ENCODE data around the gene MRGPRX4.
"Not testable (repeated sequence)": the region's sequence is repeated elsewhere in the genome, so short reads cannot be mapped to it uniquely, and the experiment has no call there.

Gene MRGPRX4

GRCh38 chr11:18173225-18173866, 709 bp downstream of the MRGPRX4 start:
- Histone ChIP-seq H3K4me3 (ENCODE audit: low read length) (no peak overlapping the region), H3K9ac (ENCODE audit: low read length) (no peak overlapping the region), H3K36me3 (ENCODE audit: control insufficient read depth, insufficient read depth, low read length) (no peaks in the 10 kb centered on the region), H3K27me3 (ENCODE audit: control insufficient read depth, insufficient read depth, low read length) (no peaks in the 10 kb centered on the region), H3K4me1 (ENCODE audit: control insufficient read depth, insufficient read depth, low read length) (no peaks in the 10 kb centered on the region), H3K27ac (ENCODE audit: low read depth, low read length) (no peak overlapping the region)

GRCh38 chr11:18188796-18189195, 16.2 kb downstream of the MRGPRX4 start:
- Histone ChIP-seq H3K27me3 (ENCODE audit: control insufficient read depth, insufficient read depth, low read length) (no peaks in the 10 kb centered on the region), H3K4me3 (ENCODE audit: low read length) (no peak overlapping the region), H3K27ac (ENCODE audit: low read depth, low read length) (no peak overlapping the region), H3K36me3 (ENCODE audit: control insufficient read depth, insufficient read depth, low read length) (no peaks in the 10 kb centered on the region), H3K9ac (ENCODE audit: low read length) (no peak overlapping the region), H3K4me1 (ENCODE audit: control insufficient read depth, insufficient read depth, low read length) (no peaks in the 10 kb centered on the region)

- H3K4me3 ChIP-seq (ENCODE audit: low read length); H3K36me3 ChIP-seq (ENCODE audit: control insufficient read depth, insufficient read depth, low read length); H3K27me3 ChIP-seq (ENCODE audit: control insufficient read depth, insufficient read depth, low read length); H3K27ac ChIP-seq (ENCODE audit: low read depth, low read length); H3K9ac ChIP-seq (ENCODE audit: low read length); H3K4me1 ChIP-seq (ENCODE audit: control insufficient read depth, insufficient read depth, low read length): not testable (repeated sequence)
Measured at GRCh38 chr11:18189476-18190245, 17.0 kb downstream of the MRGPRX4 start.

GRCh38 chr11:18191376-18191775, 18.7 kb downstream of the MRGPRX4 start:
- no peak overlapping the region for H3K4me3 ChIP-seq (ENCODE audit: low read length)
- no peak overlapping the region for H3K27ac ChIP-seq (ENCODE audit: low read depth, low read length)
- no peaks in the 10 kb centered on the region for H3K27me3 ChIP-seq (ENCODE audit: control insufficient read depth, insufficient read depth, low read length)
- no peaks in the 10 kb centered on the region for H3K36me3 ChIP-seq (ENCODE audit: control insufficient read depth, insufficient read depth, low read length)
- no peaks in the 10 kb centered on the region for H3K4me1 ChIP-seq (ENCODE audit: control insufficient read depth, insufficient read depth, low read length)
- no peak overlapping the region for H3K9ac ChIP-seq (ENCODE audit: low read length)

- Histone ChIP-seq H3K4me1 (ENCODE audit: control insufficient read depth, insufficient read depth, low read length) (no peaks in the 10 kb centered on the region), H3K9ac (ENCODE audit: low read length) (no peak overlapping the region), H3K27ac (ENCODE audit: low read depth, low read length) (no peak overlapping the region), H3K4me3 (ENCODE audit: low read length) (no peak overlapping the region), H3K36me3 (ENCODE audit: control insufficient read depth, insufficient read depth, low read length) (no peaks in the 10 kb centered on the region), H3K27me3 (ENCODE audit: control insufficient read depth, insufficient read depth, low read length) (no peaks in the 10 kb centered on the region)
Measured at GRCh38 chr11:18193010-18193409, 20.4 kb downstream of the MRGPRX4 start.

GRCh38 chr11:18196532-18196931, 23.9 kb downstream of the MRGPRX4 start:
- no peak overlapping the region for H3K9ac ChIP-seq (ENCODE audit: low read length)
- no peaks in the 10 kb centered on the region for H3K36me3 ChIP-seq (ENCODE audit: control insufficient read depth, insufficient read depth, low read length)
- no peak overlapping the region for H3K27ac ChIP-seq (ENCODE audit: low read depth, low read length)
- no peak overlapping the region for H3K4me3 ChIP-seq (ENCODE audit: low read length)
- no peaks in the 10 kb centered on the region for H3K4me1 ChIP-seq (ENCODE audit: control insufficient read depth, insufficient read depth, low read length)
- H3K27me3 ChIP-seq (ENCODE audit: control insufficient read depth, insufficient read depth, low read length), result no peaks in the 10 kb centered on the region

GRCh38 chr11:18197738-18198137, 25.1 kb downstream of the MRGPRX4 start:
- not testable (repeated sequence) for H3K27me3 ChIP-seq (ENCODE audit: control insufficient read depth, insufficient read depth, low read length); H3K4me3 ChIP-seq (ENCODE audit: low read length); H3K36me3 ChIP-seq (ENCODE audit: control insufficient read depth, insufficient read depth, low read length); H3K27ac ChIP-seq (ENCODE audit: low read depth, low read length); H3K4me1 ChIP-seq (ENCODE audit: control insufficient read depth, insufficient read depth, low read length); H3K9ac ChIP-seq (ENCODE audit: low read length)

- Histone ChIP-seq H3K4me1 (ENCODE audit: control insufficient read depth, insufficient read depth, low read length) (no peaks in the 10 kb centered on the region), H3K9ac (ENCODE audit: low read length) (no peak overlapping the region), H3K27ac (ENCODE audit: low read depth, low read length) (no peak overlapping the region), H3K4me3 (ENCODE audit: low read length) (no peak overlapping the region), H3K36me3 (ENCODE audit: control insufficient read depth, insufficient read depth, low read length) (no peaks in the 10 kb centered on the region), H3K27me3 (ENCODE audit: control insufficient read depth, insufficient read depth, low read length) (peaks cover 3% of the 10 kb centered on the region)
Measured at GRCh38 chr11:18203723-18204122, 31.1 kb downstream of the MRGPRX4 start.

GRCh38 chr11:18204220-18204619, 31.6 kb downstream of the MRGPRX4 start:
- Histone ChIP-seq H3K4me3 (ENCODE audit: low read length) (no peak overlapping the region), H3K9ac (ENCODE audit: low read length) (no peak overlapping the region), H3K36me3 (ENCODE audit: control insufficient read depth, insufficient read depth, low read length) (no peaks in the 10 kb centered on the region), H3K27ac (ENCODE audit: low read depth, low read length) (no peak overlapping the region), H3K27me3 (ENCODE audit: control insufficient read depth, insufficient read depth, low read length) (peaks cover 3% of the 10 kb centered on the region), H3K4me1 (ENCODE audit: control insufficient read depth, insufficient read depth, low read length) (no peaks in the 10 kb centered on the region)

- Histone ChIP-seq H3K27me3 (ENCODE audit: control insufficient read depth, insufficient read depth, low read length) (peaks cover 3% of the 10 kb centered on the region), H3K4me1 (ENCODE audit: control insufficient read depth, insufficient read depth, low read length) (no peaks in the 10 kb centered on the region), H3K4me3 (ENCODE audit: low read length) (no peak overlapping the region), H3K36me3 (ENCODE audit: control insufficient read depth, insufficient read depth, low read length) (no peaks in the 10 kb centered on the region), H3K9ac (ENCODE audit: low read length) (no peak overlapping the region), H3K27ac (ENCODE audit: low read depth, low read length) (no peak overlapping the region)
Measured at GRCh38 chr11:18204771-18205170, 32.1 kb downstream of the MRGPRX4 start.

- Histone ChIP-seq H3K27me3 (ENCODE audit: control insufficient read depth, insufficient read depth, low read length) (peaks cover 3% of the 10 kb centered on the region), H3K4me3 (ENCODE audit: low read length) (no peak overlapping the region), H3K36me3 (ENCODE audit: control insufficient read depth, insufficient read depth, low read length) (no peaks in the 10 kb centered on the region), H3K27ac (ENCODE audit: low read depth, low read length) (no peak overlapping the region), H3K4me1 (ENCODE audit: control insufficient read depth, insufficient read depth, low read length) (no peaks in the 10 kb centered on the region), H3K9ac (ENCODE audit: low read length) (no peak overlapping the region)
Measured at GRCh38 chr11:18209058-18209457, 36.4 kb downstream of the MRGPRX4 start.

GRCh38 chr11:18221274-18221876, 48.7 kb downstream of the MRGPRX4 start:
- H3K9ac ChIP-seq (ENCODE audit: low read length), result no peak overlapping the region
- H3K4me3 ChIP-seq (ENCODE audit: low read length), result no peak overlapping the region
- H3K27me3 ChIP-seq (ENCODE audit: control insufficient read depth, insufficient read depth, low read length), result no peaks in the 10 kb centered on the region
- no peaks in the 10 kb centered on the region for H3K4me1 ChIP-seq (ENCODE audit: control insufficient read depth, insufficient read depth, low read length)
- H3K36me3 ChIP-seq (ENCODE audit: control insufficient read depth, insufficient read depth, low read length), result no peaks in the 10 kb centered on the region
- H3K27ac ChIP-seq (ENCODE audit: low read depth, low read length), result no peak overlapping the region
